ENCODE measurements around the gene NR1D2. TPM values are rescaled to one million over a fixed set of nuclear protein-coding genes. Genes with fewer than 3 reads are reported as not detected.
A peak's percentile ranks its signal among the peaks of the same experiment; 100 is the strongest.

The NR1D2 gene
- total and polyA plus RNA-seq, 8 donors: 4.9 to 26.2 (median 13.5) TPM

- FAIRE-seq: no peak
- H3K4me3 ChIP-seq: no peak overlapping the region
- no peak overlapping the region for H3K27ac ChIP-seq
- H3K27me3 ChIP-seq: no peaks in the 10 kb centered on the region
- no peak for DNase-seq
- H3K4me1 ChIP-seq: no peaks in the 10 kb centered on the region
- H3K9me3 ChIP-seq: no peaks in the 10 kb centered on the region
- 89 to 90% methylated on average over 4 of the region's 4 CpGs for WGBS, 2 donors
- H3K36me3 ChIP-seq: peaks cover 0 to 54% (median 7%) of the 10 kb centered on the region in 3 donors
- intact Hi-C loops (cut with DNase I): no loop called here
- no peak for TF ChIP-seq CTCF (IDR thresholded peaks at IDR 0.05)
- no peak for ATAC-seq
These were observed 24.3 kb downstream of the NR1D2 start for GRCh38 chr3:23969393-23969792.

GRCh38 chr3:23971684-23972083 is 26.6 kb downstream of the NR1D2 start:
- Histone ChIP-seq H3K4me3 (no peak overlapping the region), H3K27me3 (no peaks in the 10 kb centered on the region), H3K36me3 (peaks cover 0 to 42% (median 0%) of the 10 kb centered on the region in 3 donors), H3K9me3 (no peaks in the 10 kb centered on the region), H3K27ac (no peak overlapping the region), H3K4me1 (no peaks in the 10 kb centered on the region)
- intact Hi-C loops (cut with DNase I): no loop called here
- TF ChIP-seq CTCF (IDR thresholded peaks at IDR 0.05): no peak
- WGBS, 2 donors: 97 to 100% methylated on average over 1 of the region's 1 CpG
- DNase-seq (no peak), FAIRE-seq (no peak), ATAC-seq (no peak)

GRCh38 chr3:23976555-23976954 is 31.5 kb downstream of the NR1D2 start:
- no peak for ATAC-seq
- no peak overlapping the region for H3K4me3 ChIP-seq
- no peak for FAIRE-seq
- H3K27me3 ChIP-seq: no peaks in the 10 kb centered on the region
- peaks cover 0 to 10% (median 6%) of the 10 kb centered on the region in 3 donors for H3K4me1 ChIP-seq
- DNase-seq: no peak
- intact Hi-C loops (cut with DNase I): no loop called here
- peaks cover 0 to 14% (median 3%) of the 10 kb centered on the region in 3 donors for H3K36me3 ChIP-seq
- no peaks in the 10 kb centered on the region for H3K9me3 ChIP-seq
- H3K27ac ChIP-seq: no peak overlapping the region
- TF ChIP-seq CTCF (IDR thresholded peaks at IDR 0.05): no peak
- WGBS, 2 donors: 73 to 92% methylated on average over 4 of the region's 4 CpGs

GRCh38 chr3:23979569-23979968 is 34.5 kb downstream of the NR1D2 start:
- peaks cover 0 to 10% (median 6%) of the 10 kb centered on the region in 3 donors for H3K4me1 ChIP-seq
- ATAC-seq: no peak
- no peaks in the 10 kb centered on the region for H3K27me3 ChIP-seq
- TF ChIP-seq CTCF (IDR thresholded peaks at IDR 0.05): no peak
- no peak overlapping the region for H3K27ac ChIP-seq
- no peak overlapping the region for H3K4me3 ChIP-seq
- peaks cover 0 to 3% (median 0%) of the 10 kb centered on the region in 3 donors for H3K36me3 ChIP-seq
- DNase-seq: no peak
- intact Hi-C loops (cut with DNase I): no loop called here
- no peak for FAIRE-seq
- H3K9me3 ChIP-seq: no peaks in the 10 kb centered on the region

GRCh38 chr3:23981136-23981535 is 36.0 kb downstream of the NR1D2 start:
- ATAC-seq (peak in 1 of 4 donors; percentile 37), DNase-seq (no peak), FAIRE-seq (no peak)
- peaks cover 0 to 3% (median 0%) of the 10 kb centered on the region in 3 donors for H3K36me3 ChIP-seq
- no peak overlapping the region for H3K4me3 ChIP-seq
- H3K9me3 ChIP-seq: no peaks in the 10 kb centered on the region
- no peaks in the 10 kb centered on the region for H3K27me3 ChIP-seq
- TF ChIP-seq CTCF (IDR thresholded peaks at IDR 0.05): no peak
- H3K27ac ChIP-seq: no peak overlapping the region
- 96 to 97% methylated on average over 7 of the region's 7 CpGs for WGBS, 2 donors
- intact Hi-C loops (cut with DNase I): loop anchor here in 1 of 3 donors (10.0 kb wide), 1 partner anchor 264 kb away; no protein-coding TSS in a partner anchor
- H3K4me1 ChIP-seq: peaks cover 0 to 10% (median 6%) of the 10 kb centered on the region in 3 donors
